Karpas-422 (cell line): Measurements from ENCODE around the gene TMEM205. TPM values are rescaled to one million over a fixed set of nuclear protein-coding genes. Genes with fewer than 3 reads are reported as not detected.
"Not testable (repeated sequence)": the region's sequence is repeated elsewhere in the genome, so short reads cannot be mapped to it uniquely, and the experiment has no call there.

Experiments
- DNase-seq: peaks from one replicate; pipeline ENCODE4 v3.0.0-alpha.2; 2015
- H2AFZ ChIP-seq: fragments of 200-600 bp; sonication (generic); 2 replicates; pipeline ENCODE4 v1.6.1; 2014; ENCODE audit warnings: antibody characterized with exemption, low read length, mixed read lengths
- H3K27ac ChIP-seq: fragments of 200-600 bp; sonication (generic); 2 replicates; pipeline ENCODE4 v1.5.1; 2014; ENCODE audit warnings: mild to moderate bottlenecking, low read length, moderate library complexity
- H3K27me3 ChIP-seq: fragments of 200-600 bp; sonication (generic); 2 replicates; pipeline ENCODE4 v1.6.1; 2014; ENCODE audit warnings: low read length, mixed read lengths
- H3K36me3 ChIP-seq: fragments of 200-600 bp; sonication (generic); 2 replicates; pipeline ENCODE4 v1.6.1; 2014; ENCODE audit warnings: low read length, mixed read lengths; ENCODE audit not compliant: insufficient read depth
- H3K4me1 ChIP-seq: fragments of 200-600 bp; sonication (generic); 2 replicates; pipeline ENCODE4 v1.6.1; 2014; ENCODE audit warnings: mild to moderate bottlenecking, low read length, mixed read lengths
- H3K4me2 ChIP-seq: fragments of 200-600 bp; sonication (generic); 2 replicates; pipeline ENCODE4 v1.6.1; 2014; ENCODE audit warnings: low read length, low read depth, mild to moderate bottlenecking; ENCODE audit not compliant: poor library complexity, severe bottlenecking
- H3K4me3 ChIP-seq: fragments of 200-600 bp; sonication (generic); 2 replicates; pipeline ENCODE4 v1.5.1; 2014; ENCODE audit warnings: mild to moderate bottlenecking, antibody characterized with exemption, low read length, mixed read lengths
- H3K79me2 ChIP-seq: fragments of 200-600 bp; sonication (generic); 2 replicates; pipeline ENCODE4 v1.6.1; 2014; ENCODE audit warnings: mild to moderate bottlenecking, low read length, mixed read lengths
- H3K9ac ChIP-seq: fragments of 200-600 bp; sonication (generic); 2 replicates; pipeline ENCODE4 v1.6.0; 2014; ENCODE audit warnings: low read length
- H3K9me2 ChIP-seq: fragments of 200-600 bp; sonication (generic), shearing (Covaris generic); replicated peaks from 2 replicates; pipeline ENCODE4 v1.6.0; 2014; ENCODE audit warnings: mild to moderate bottlenecking, low read length, moderate library complexity; ENCODE audit not compliant: insufficient read depth
- H3K9me3 ChIP-seq: fragments of 300-700, 200-600 bp; sonication (generic); 2 replicates; pipeline ENCODE4 v1.6.1; 2014; ENCODE audit warnings: low read length, mixed read lengths
- H4K20me1 ChIP-seq: fragments of 200-600 bp; sonication (generic); 2 replicates; pipeline ENCODE4 v1.6.1; 2014; ENCODE audit warnings: mild to moderate bottlenecking, antibody characterized with exemption, low read length, low read depth; ENCODE audit not compliant: insufficient read depth
- total RNA-seq: library from RNA; depleted of rRNA; stranded (reverse); fragments of >200 nt; shearing (Covaris generic); gene quantifications from 2 replicates; pipeline ENCODE4 v1.2.3, GENCODE V29; 2014; ENCODE audit warnings: low replicate concordance

The TMEM205 gene
- total RNA-seq, 1 experiment from 2014 or later: 103 TPM

DNA sequence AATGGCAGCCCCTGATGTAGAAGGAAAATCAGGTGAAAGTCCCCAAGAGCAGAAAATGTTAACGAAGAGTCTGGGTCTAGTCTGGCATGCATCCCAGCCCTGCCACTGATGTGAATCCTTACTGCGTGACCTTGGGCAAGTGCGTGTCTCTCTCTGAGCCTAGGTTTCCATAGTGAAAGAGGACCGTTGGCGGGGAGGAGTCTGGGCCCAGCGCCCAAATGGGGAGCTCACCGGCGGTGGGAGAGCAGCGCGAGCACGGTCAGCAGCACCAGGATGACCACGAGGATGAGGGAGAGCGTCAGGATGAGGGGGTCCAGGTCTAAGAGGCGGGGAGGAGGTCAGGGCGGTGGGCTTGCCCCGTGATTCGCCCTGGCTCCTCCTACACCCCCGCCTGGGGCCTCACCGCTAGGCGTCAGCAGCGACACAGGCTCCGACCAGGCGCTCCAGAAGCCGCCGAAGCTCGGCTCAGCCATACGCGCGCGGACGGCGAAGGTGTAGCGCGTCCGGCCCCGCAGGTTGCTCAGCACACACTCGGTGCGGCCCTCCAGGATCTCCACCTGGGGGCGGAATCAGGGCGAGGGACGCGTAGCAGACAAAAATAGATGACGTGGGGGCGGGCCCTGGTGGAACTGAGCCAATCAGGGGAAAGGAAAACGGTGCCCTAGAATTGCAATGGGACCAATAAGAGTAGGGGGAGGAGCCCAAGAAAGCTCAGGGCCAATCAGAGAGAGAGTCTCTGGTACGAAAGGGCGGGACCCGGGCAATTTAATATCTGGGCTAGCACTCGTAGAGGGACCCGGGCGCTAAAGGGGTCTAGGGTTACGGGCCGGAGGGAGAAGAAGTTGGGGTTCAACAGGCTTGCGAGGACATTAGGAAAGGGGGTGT lies 34.8 kb upstream of the TMEM205 start:
- Histone ChIP-seq H3K9me3 (no peaks in the 10 kb centered on the region), H3K9me2 (no peaks in the 10 kb centered on the region), H3K4me3 (peak overlapping the region; percentile 89), H3K79me2 (peaks cover 38% of the 10 kb centered on the region), H3K36me3 (0 out of 2 replicates have a peak, but pooled peaks cover 4% of the 10 kb centered on the region), H3K9ac (peak overlapping the region; percentile 87), H4K20me1 (no peaks in the 10 kb centered on the region), H3K27ac (peak overlapping the region; percentile 83), H2AFZ (peak overlapping the region; percentile 99), H3K4me2 (peak overlapping the region; percentile 93), H3K4me1 (peaks cover 58% of the 10 kb centered on the region), H3K27me3 (no peaks in the 10 kb centered on the region)
- peak; percentile 99 for DNase-seq

DNA sequence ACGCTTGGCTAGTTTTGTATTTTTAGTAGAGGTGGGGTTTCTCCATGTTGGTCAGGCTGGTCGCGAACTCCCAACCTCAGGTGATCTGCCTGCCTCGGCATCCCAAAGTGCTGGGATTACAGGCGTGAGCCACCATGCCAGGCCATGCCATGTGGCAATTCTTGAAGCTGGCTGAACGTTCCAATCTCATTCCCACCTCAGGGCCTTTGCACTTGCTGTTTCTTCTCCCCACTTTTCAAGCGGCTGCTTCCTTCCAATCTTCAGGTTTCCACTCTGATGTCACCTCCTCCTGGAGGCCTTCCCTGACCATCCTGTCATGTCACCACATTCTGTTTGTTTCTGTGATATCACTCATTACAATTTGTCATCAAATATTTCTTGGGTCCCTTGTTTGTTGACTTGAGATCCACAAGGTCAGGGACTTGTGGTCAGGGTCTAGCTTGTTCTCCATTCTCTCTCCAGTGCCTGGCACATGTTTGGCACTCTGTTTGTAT lies 33.8 kb upstream of the TMEM205 start:
- Histone ChIP-seq H4K20me1 (no peaks in the 10 kb centered on the region), H3K4me2 (peak overlapping the region; percentile 93), H3K4me1 (peaks cover 62% of the 10 kb centered on the region), H3K9ac (peak overlapping the region; percentile 87), H2AFZ (no peak overlapping the region), H3K79me2 (peaks cover 46% of the 10 kb centered on the region), H3K36me3 (0 out of 2 replicates have a peak, but pooled peaks cover 4% of the 10 kb centered on the region), H3K4me3 (peak overlapping the region; percentile 89), H3K9me3 (no peaks in the 10 kb centered on the region), H3K27me3 (no peaks in the 10 kb centered on the region), H3K27ac (peak overlapping the region; percentile 83), H3K9me2 (no peaks in the 10 kb centered on the region)
- DNase-seq: no peak

DNA sequence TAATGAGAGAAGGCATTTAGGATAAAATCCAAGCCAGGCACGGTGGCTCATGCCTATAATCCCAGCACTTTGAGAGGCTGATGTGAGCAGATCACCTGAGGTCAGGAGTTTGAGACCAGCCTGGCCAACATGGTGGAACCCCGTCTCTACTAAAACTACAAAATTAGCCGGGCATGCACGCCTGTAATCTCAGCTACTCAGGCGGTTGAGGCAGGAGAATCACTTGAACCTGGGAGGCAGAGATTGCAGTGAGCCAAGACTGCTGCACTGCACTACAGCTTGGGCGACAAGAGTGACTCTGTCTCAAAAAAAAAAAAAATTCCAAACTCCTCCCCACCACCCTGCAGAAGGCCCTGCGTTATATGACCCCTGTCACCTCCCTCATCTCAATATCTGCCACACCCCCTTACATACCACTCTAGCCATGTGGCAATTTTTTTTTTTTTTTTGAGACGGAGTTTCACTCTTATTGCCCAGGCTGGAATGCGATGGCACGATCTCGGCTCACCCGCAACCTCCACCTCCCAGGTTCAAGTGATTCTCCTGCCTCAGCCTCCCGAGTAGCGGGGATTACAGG lies 33.3 kb upstream of the TMEM205 start:
- H3K9me3 ChIP-seq, H3K36me3 ChIP-seq, H3K9ac ChIP-seq, H3K9me2 ChIP-seq, H3K27ac ChIP-seq, H4K20me1 ChIP-seq, H2AFZ ChIP-seq, H3K27me3 ChIP-seq: not testable (repeated sequence)
- H3K4me3 ChIP-seq: peak overlapping the region; percentile 89; the same call in 1 of the 2 replicates
- DNase-seq: peak; percentile 66
- peaks cover 46% of the 10 kb centered on the region for H3K79me2 ChIP-seq
- peaks cover 62% of the 10 kb centered on the region for H3K4me1 ChIP-seq
- H3K4me2 ChIP-seq: peak overlapping the region; percentile 93

DNA sequence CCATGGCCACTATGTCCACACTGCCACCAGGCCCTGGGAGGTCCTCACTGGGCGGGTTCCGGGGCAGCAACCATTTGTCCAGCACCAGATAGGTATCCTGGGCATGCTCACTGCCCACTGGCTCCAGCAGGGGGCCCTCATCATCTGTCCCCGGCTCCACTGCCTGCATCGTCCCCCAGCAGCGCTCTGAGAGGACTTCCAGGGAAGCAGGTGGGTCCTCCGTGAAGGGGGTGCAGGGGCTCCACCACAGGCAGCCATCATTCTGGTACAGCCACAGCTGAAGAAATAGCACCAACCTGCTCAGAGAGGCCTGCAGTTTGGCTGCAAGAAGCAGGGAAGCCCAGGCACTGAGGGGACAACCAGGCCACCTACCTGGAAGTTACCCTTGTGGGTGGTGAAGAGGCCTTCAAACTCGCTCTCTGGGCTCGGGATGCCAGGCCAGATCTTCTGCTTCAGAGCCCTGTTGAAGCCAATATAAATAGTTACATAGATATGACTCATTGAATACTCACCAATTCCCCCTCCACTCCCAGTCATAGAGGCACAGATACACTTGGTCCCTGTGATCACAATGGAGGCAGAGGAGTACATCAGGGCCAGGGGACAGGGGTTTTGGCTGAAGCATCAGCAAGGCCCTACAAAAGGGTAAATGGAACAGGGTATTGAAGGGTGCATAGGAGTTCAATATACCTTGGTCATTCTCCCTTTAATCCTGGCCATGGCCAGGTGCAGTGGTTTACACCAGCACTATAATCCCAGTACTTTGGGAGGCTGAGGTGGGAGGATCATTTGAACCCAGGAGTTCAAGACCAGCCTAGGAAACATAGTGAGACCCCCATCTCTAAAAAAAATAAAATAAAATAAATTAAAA lies 32.5 kb upstream of the TMEM205 start:
- Histone ChIP-seq H3K9me2 (no peaks in the 10 kb centered on the region), H3K27ac (no peak overlapping the region), H3K9ac (no peak overlapping the region; the same call in none of the 2 replicates), H3K9me3 (no peaks in the 10 kb centered on the region), H4K20me1 (no peaks in the 10 kb centered on the region), H2AFZ (no peak overlapping the region), H3K4me3 (no peak overlapping the region), H3K4me1 (peaks cover 70% of the 10 kb centered on the region), H3K27me3 (no peaks in the 10 kb centered on the region), H3K36me3 (0 out of 2 replicates have a peak, but pooled peaks cover 4% of the 10 kb centered on the region), H3K4me2 (peak overlapping the region; percentile 26), H3K79me2 (peaks cover 46% of the 10 kb centered on the region)
- DNase-seq: peak; percentile 63

DNA sequence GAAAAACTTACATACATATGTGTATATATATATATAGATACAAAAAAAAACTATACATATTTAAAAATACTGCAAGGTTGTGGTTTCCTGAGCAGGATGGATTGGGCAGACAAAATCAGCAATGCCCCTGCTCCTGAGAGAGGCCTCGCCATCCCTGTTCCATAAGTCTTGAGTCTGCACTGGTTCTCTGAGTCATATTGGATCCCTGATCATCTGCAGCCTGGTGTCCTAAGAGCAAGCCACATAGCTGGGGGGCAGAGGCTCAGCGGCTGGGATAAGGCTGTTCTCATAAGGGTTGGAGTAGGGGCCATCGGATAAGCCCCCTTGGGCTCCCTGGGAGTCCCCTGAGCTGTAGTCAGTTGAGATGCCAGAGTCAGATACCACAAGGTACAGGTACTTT lies 31.7 kb upstream of the TMEM205 start:
- Histone ChIP-seq H3K27me3 (no peaks in the 10 kb centered on the region), H3K4me2 (peak overlapping the region; percentile 17), H4K20me1 (no peaks in the 10 kb centered on the region), H3K27ac (no peak overlapping the region), H3K4me1 (peaks cover 65% of the 10 kb centered on the region), H3K9ac (no peak overlapping the region), H3K79me2 (peaks cover 46% of the 10 kb centered on the region), H3K9me2 (no peaks in the 10 kb centered on the region), H3K9me3 (no peaks in the 10 kb centered on the region), H2AFZ (no peak overlapping the region), H3K4me3 (no peak overlapping the region), H3K36me3 (0 out of 2 replicates have a peak, but pooled peaks cover 4% of the 10 kb centered on the region)
- DNase-seq: no peak

DNA sequence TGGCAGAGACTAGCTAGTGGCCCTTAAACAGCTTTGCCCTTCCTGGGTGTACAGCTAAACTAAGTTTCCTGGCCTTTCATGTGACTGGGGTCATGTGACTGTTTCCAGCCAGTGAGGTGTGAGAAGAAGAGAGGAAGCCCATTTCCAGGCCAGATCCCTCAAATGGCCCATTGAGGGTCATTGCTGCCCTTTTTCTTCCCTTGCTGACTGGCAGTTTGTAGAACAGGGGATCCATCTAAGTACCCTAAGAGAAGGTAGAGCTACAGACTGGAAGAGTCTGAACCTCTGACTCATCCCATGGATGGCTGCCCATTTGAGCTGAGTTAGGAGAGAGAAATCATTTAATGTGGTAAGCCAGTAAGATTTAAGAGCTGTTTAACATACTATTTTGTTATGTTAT lies 31.2 kb upstream of the TMEM205 start:
- Histone ChIP-seq H3K4me3 (no peak overlapping the region), H3K4me2 (peak overlapping the region; percentile 91), H3K9me3 (no peaks in the 10 kb centered on the region), H2AFZ (no peak overlapping the region; the same call in 1 of the 2 replicates), H3K4me1 (peaks cover 62% of the 10 kb centered on the region), H4K20me1 (no peaks in the 10 kb centered on the region), H3K27me3 (no peaks in the 10 kb centered on the region), H3K9ac (peak overlapping the region; percentile 23), H3K9me2 (no peaks in the 10 kb centered on the region), H3K27ac (peak overlapping the region; percentile 52), H3K36me3 (0 out of 2 replicates have a peak, but pooled peaks cover 4% of the 10 kb centered on the region), H3K79me2 (peaks cover 46% of the 10 kb centered on the region)
- DNase-seq: peak; percentile 78

DNA sequence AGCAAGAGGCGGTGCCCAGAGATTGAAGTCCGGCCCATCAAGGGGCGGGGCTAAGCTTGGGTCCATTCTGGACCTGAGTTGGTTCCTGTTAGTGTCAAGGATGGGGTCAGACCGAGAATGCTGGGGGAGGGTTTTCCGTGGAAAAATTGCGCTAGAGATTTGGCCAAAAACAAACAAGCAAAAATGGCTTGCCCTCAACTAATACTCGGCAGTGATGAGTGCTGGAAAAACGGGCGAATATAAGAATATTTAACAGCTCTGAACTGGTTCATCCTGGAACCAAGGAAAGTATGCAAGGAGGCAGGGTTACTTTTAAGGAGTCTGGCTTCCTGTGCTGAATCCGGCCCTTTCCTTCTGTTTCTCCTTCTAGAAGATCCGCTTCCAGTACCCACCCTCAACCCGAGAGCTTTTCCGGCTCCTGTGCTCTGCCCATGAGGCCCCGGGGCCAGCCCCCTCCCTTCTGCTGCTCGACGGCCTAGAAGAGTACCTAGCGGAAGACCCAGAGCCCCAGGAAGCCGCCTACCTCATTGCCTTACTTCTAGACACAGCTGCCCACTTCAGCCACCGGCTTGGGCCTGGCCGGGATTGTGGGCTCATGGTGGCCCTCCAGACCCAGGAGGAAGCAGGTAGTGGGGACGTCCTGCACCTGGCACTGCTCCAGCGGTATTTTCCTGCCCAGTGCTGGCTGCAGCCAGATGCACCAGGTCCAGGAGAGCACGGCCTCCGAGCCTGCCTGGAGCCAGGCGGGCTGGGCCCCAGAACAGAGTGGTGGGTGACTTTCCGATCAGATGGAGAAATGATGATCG lies 29.3 kb upstream of the TMEM205 start:
- DNase-seq: peak; percentile 89
- peak overlapping the region; percentile 91 for H3K9ac ChIP-seq
- H3K4me3 ChIP-seq: peak overlapping the region; percentile 86
- H2AFZ ChIP-seq: no peak overlapping the region
- H3K9me3 ChIP-seq: no peaks in the 10 kb centered on the region
- H4K20me1 ChIP-seq: no peaks in the 10 kb centered on the region
- peak overlapping the region; percentile 82 for H3K27ac ChIP-seq
- H3K79me2 ChIP-seq: peaks cover 43% of the 10 kb centered on the region
- H3K4me2 ChIP-seq: peak overlapping the region; percentile 91
- no peaks in the 10 kb centered on the region for H3K9me2 ChIP-seq
- H3K27me3 ChIP-seq: no peaks in the 10 kb centered on the region
- 0 out of 2 replicates have a peak, but pooled peaks cover 4% of the 10 kb centered on the region for H3K36me3 ChIP-seq
- H3K4me1 ChIP-seq: peaks cover 54% of the 10 kb centered on the region
